Spinal cord (tissue), 10 donors: ENCODE results near the gene EGFL7. TPM values are rescaled to one million over a fixed set of nuclear protein-coding genes. Genes with fewer than 3 reads are reported as not detected.
A peak's percentile ranks its signal among the peaks of the same experiment; 100 is the strongest.

ENCODE experiments used
- DNase-seq, 6 donors: peaks; one replicate each; pipeline versions ENCODE4 v3.0.0 to v3.0.0-alpha.2; 2013 to 2015; ENCODE audit warnings: low spot score in 6 of 6, low read depth in 4 of 6
- H3K27ac ChIP-seq: one replicate; pipeline ENCODE4 v1.5.1; 2013; ENCODE audit warnings: low read depth, low read length, control low read depth
- H3K27me3 ChIP-seq: one replicate; pipeline ENCODE4 v1.6.1; 2013; ENCODE audit warnings: low read length; ENCODE audit not compliant: control insufficient read depth, insufficient read depth
- H3K36me3 ChIP-seq: one replicate; pipeline ENCODE4 v1.6.1; 2013; ENCODE audit warnings: low read length; ENCODE audit not compliant: control insufficient read depth, insufficient read depth
- H3K4me1 ChIP-seq: one replicate; pipeline ENCODE4 v1.6.1; 2013; ENCODE audit warnings: low read length; ENCODE audit not compliant: control insufficient read depth, insufficient read depth
- H3K4me3 ChIP-seq: one replicate; pipeline ENCODE4 v1.5.1; 2013; ENCODE audit warnings: low read depth, low read length, control low read depth
- H3K9me3 ChIP-seq: one replicate; pipeline ENCODE4 v1.6.1; 2013; ENCODE audit warnings: low read length; ENCODE audit not compliant: control insufficient read depth, insufficient read depth
- whole genome bisulfite sequencing: methylation state at CpG from one replicate; pipeline ENCODE4 v1.1.5; 2013; ENCODE audit warnings: missing lambda C conversion rate; ENCODE audit not compliant: insufficient coverage; 5-methylcytosine and 5-hydroxymethylcytosine counted together
- polyA plus RNA-seq, 2 donors: library from polyadenylated mRNA; unstranded; fragments of 120-200 nt; gene quantifications; one replicate each; pipeline ENCODE4 v1.2.1, GENCODE V29; 2013; ENCODE audit not compliant: insufficient read length in 2 of 2
- total RNA-seq, 2 donors: library from RNA; depleted of rRNA in 1 of 2; stranded (reverse); fragments of 120-200 nt in 1 of 2; fragments of >200 nt in 1 of 2; gene quantifications; one replicate each; pipeline versions ENCODE4 v1.2.3 to v1.2.4, GENCODE V29; 2013 to 2014
- donor health status: healthy.

EGFL7 gene
- total and polyA plus RNA-seq, 4 donors, result 21.9 to 93.5 (median 52.1) TPM

- peak overlapping the region; percentile 62 for H3K4me3 ChIP-seq
- 78% methylated on average over 14 of the region's 17 CpGs for WGBS
- no peaks in the 10 kb centered on the region for H3K9me3 ChIP-seq
- no peaks in the 10 kb centered on the region for H3K27me3 ChIP-seq
- no peak for DNase-seq
- no peak overlapping the region for H3K27ac ChIP-seq
- H3K36me3 ChIP-seq, result peaks cover 57% of the 10 kb centered on the region
- peaks cover 37% of the 10 kb centered on the region for H3K4me1 ChIP-seq
Measured at GRCh38 chr9:136714096-136714892, 51.6 kb downstream of the EGFL7 start.

- no peak overlapping the region for H3K27ac ChIP-seq
- peaks cover 42% of the 10 kb centered on the region for H3K4me1 ChIP-seq
- H3K4me3 ChIP-seq, result no peak overlapping the region
- H3K27me3 ChIP-seq, result no peaks in the 10 kb centered on the region
- no peak for DNase-seq
- H3K9me3 ChIP-seq, result no peaks in the 10 kb centered on the region
- H3K36me3 ChIP-seq, result peaks cover 63% of the 10 kb centered on the region
- 59% methylated on average over 8 of the region's 8 CpGs for WGBS
Measured at GRCh38 chr9:136714893-136715274, 52.2 kb downstream of the EGFL7 start.

- Histone ChIP-seq H3K9me3 (no peaks in the 10 kb centered on the region), H3K4me1 (peaks cover 60% of the 10 kb centered on the region), H3K4me3 (no peak overlapping the region), H3K36me3 (peaks cover 88% of the 10 kb centered on the region), H3K27ac (no peak overlapping the region), H3K27me3 (no peaks in the 10 kb centered on the region)
- no peak for DNase-seq
- 81% methylated on average over 8 of the region's 16 CpGs for WGBS
Measured at GRCh38 chr9:136717399-136717798, 54.7 kb downstream of the EGFL7 start.

- no peaks in the 10 kb centered on the region for H3K9me3 ChIP-seq
- no peak for DNase-seq
- H3K27ac ChIP-seq, result no peak overlapping the region
- H3K4me3 ChIP-seq, result no peak overlapping the region
- H3K36me3 ChIP-seq, result peaks cover 99% of the 10 kb centered on the region
- H3K4me1 ChIP-seq, result peaks cover 55% of the 10 kb centered on the region
- WGBS, result 83% methylated on average over 18 of the region's 20 CpGs
- H3K27me3 ChIP-seq, result no peaks in the 10 kb centered on the region
Measured at GRCh38 chr9:136718345-136719194, 55.9 kb downstream of the EGFL7 start.

DNA sequence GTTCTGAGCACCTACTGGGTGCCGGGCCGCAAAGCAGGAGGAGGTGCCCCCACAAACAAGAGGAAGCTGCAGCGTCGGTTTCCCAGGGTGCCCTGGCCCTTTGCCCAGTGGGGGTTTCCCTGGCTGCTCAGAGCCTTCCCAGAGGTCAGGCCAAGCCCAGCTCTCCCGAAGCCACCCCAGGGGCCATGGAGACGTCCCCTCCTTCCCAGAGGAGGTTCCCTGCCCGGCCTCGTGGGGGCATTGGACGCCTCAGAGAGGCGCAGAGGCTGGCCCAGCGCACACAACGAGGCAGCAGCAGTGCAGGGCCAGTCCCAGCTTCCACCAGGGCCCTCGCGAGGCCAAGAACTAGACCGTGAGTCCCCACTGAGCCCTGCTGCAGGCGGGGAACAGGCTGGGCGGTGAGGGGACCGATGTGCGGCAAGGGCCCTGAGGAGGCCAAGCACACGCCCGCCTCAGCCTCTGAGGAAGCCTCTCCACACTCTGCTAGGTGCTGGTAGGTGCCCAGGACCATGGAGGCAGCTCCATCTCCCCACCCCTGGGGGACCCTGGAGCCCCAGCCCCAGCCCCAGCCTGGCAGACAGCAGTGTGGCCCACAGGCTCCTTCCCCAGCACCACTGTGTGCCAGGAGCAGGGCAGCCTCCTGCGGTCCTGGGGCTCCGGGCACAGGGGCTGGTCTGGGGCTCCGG is 56.6 kb downstream of the EGFL7 start:
- Histone ChIP-seq H3K27me3 (no peaks in the 10 kb centered on the region), H3K9me3 (no peaks in the 10 kb centered on the region), H3K27ac (no peak overlapping the region), H3K4me3 (no peak overlapping the region), H3K4me1 (peaks cover 47% of the 10 kb centered on the region), H3K36me3 (peaks cover 99% of the 10 kb centered on the region)
- DNase-seq, result no peak
- WGBS, result 56% methylated on average over 21 of the region's 24 CpGs

GRCh38 chr9:136720251-136720897 is 57.7 kb downstream of the EGFL7 start:
- H3K9me3 ChIP-seq, result no peaks in the 10 kb centered on the region
- DNase-seq, result peak in 5 of 6 donors; percentile 71 to 92 (median 81)
- peaks cover 99% of the 10 kb centered on the region for H3K36me3 ChIP-seq
- H3K4me3 ChIP-seq, result no peak overlapping the region
- peaks cover 40% of the 10 kb centered on the region for H3K4me1 ChIP-seq
- no peaks in the 10 kb centered on the region for H3K27me3 ChIP-seq
- 12% methylated on average over 12 of the region's 20 CpGs for WGBS
- H3K27ac ChIP-seq, result peak overlapping the region; percentile 79

DNA sequence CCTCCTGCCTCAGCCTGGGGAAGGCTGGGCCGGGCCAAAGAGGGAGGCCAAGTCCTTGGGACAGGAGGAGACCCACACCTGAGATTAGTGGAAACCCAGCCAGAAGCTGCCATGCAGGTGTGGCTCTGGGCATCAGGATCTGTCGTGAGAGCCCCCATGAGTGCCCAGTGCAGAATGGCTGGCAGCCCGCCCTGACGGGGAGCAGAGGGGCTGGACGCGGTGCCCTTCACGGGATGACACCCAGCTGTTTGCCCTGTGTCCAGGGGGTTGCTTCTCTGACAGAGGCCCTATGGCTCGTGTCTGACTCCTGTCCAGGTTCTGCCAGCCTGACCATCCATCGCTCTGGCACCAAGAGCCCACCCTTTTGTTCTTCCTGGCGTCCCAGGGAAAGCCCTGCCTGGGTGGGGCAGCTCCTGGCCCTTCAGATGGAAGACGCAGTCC is 58.2 kb downstream of the EGFL7 start:
- Histone ChIP-seq H3K9me3 (no peaks in the 10 kb centered on the region), H3K4me1 (peaks cover 46% of the 10 kb centered on the region), H3K27me3 (no peaks in the 10 kb centered on the region), H3K4me3 (no peak overlapping the region), H3K27ac (peak overlapping the region; percentile 79), H3K36me3 (peaks cover 100% of the 10 kb centered on the region)
- no peak for DNase-seq
- 29% methylated on average over 11 of the region's 11 CpGs for WGBS

DNA sequence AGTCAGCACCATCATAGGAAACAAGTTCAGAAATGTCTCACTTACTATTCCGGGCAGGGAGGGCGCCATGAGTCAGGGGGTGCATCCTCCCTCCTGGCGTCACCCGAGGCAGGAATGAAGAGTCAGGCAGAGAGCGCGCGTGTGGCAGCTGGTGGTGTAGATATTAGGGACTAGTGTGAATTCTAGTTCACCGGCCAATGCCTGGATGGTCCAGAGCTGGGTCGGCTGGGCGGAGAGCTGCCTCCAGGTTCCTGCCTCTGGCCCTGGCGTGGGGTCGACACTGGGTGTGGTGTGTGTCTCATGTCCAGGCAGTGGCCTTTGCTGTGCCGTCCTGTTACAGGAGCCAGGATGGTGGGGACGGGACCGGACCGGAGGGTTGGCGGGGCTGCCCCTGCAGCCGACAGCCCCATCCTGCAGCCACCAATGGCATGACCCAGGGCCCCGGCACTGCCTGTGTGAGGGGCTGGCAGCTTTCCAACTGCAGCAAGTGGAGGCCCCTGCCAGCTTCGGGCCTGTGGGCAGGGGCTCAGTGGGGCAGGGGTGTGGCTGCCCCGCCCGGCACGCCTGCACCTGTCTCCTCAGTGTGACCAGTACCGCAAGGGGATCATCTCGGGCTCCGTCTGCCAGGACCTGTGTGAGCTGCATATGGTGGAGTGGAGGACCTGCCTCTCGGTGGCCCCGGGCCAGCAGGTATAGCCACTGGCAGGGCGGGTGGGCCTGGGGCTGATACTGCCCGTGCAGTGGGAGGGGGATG is 58.8 kb downstream of the EGFL7 start:
- Histone ChIP-seq H3K4me3 (no peak overlapping the region), H3K9me3 (no peaks in the 10 kb centered on the region), H3K36me3 (peaks cover 100% of the 10 kb centered on the region), H3K27ac (peak overlapping the region; percentile 79), H3K4me1 (peaks cover 52% of the 10 kb centered on the region), H3K27me3 (no peaks in the 10 kb centered on the region)
- no peak for DNase-seq
- WGBS, result 66% methylated on average over 29 of the region's 30 CpGs
